GM12892 (cell line): ENCODE measurements around the gene EIF3J.

ENCODE experiments used
- POLR2A ChIP-seq: IDR thresholded peaks from 2 replicates; pipeline ENCODE4 v1.6.1; 2011; ENCODE audit warnings: low read depth, low read length, control low read depth
- POLR2AphosphoS5 ChIP-seq: IDR thresholded peaks from 2 replicates; pipeline ENCODE4 v1.6.1; 2011; ENCODE audit warnings: low read depth, low read length, control low read depth

DNA sequence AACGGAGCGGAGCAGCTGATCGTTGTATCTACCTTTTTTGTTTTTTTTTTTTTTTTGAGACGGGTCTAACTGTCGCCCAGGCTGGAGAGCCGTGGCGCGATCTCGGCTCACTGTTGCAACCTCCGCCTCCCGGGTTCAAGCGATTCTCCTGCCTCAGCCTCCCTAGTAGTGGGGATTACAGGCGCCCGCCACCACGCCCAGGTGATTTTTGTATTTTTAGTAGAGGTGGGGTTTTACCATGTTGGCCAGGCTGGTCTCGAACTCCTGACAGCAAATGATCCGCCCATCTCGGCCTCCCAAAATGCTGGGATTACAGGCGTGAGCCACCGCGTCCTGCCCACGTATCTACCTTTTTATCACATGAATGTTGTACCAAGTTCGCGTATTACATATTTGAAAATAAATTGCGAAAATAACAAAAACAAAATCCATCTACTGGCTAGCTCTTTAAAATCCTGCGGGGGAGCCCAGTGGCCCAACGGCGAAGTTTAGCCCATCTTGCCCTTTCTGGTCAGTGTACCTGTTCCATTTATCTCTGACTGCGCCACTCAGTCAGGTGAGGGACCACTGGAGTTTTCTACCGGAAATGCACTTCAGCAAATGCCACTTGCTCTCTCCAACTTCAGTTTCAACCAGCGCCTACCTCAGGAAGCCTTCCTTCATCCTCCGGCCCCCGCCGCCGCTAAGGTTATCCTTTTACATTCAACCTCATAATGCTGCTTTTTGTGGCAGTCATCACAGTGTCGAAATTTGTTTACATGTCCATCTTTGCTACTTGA is 1.2 kb upstream of the EIF3J start:
- TF ChIP-seq POLR2AphosphoS5 (no peak), POLR2A (no peak)
